ENCODE results near the gene LSAMP. TPM values are rescaled to one million over a fixed set of nuclear protein-coding genes. Genes with fewer than 3 reads are reported as not detected.

LSAMP gene
- polyA plus RNA-seq, 3 donors: not detected

DNA sequence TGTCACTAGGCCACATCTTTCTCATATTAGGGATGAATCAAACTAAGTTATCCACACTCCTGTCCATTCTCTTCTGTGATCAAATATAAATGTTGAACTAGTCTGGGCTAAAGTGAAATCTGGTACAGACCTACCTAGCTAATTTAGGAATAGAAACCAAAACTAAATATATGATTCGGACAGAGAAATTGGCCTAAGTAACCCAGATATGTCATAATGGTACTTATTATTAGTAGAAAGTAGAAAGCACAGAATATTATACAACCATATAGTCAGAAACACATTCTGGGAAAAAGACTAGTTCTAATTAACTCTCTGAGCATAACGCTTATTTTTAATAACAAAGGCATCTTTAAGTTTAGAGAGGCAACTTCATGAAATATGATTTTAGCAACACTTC, 389.0 kb downstream of the LSAMP start:
- Histone ChIP-seq H3K27ac (ENCODE audit: low read depth in 1 of 2, low read length in 2 of 2) (no peak overlapping the region), H3K36me3 (replicated peaks in 1 of 2; ENCODE audit: control insufficient read depth in 1 of 2, insufficient read depth in 2 of 2, low read length in 2 of 2) (no peaks in the 10 kb centered on the region), H3K9me3 (replicated peaks in 1 of 2; ENCODE audit: control insufficient read depth in 1 of 2, insufficient read depth in 1 of 2, low read length in 2 of 2) (no peaks in the 10 kb centered on the region), H3K9ac (ENCODE audit: insufficient read depth, low read length, poor library complexity, severe bottlenecking) (no peak overlapping the region), H3K4me2 (replicated peaks; ENCODE audit: extremely low read depth, low read length, poor library complexity, severe bottlenecking) (no peak overlapping the region), H3K27me3 (ENCODE audit: control insufficient read depth in 2 of 2, insufficient read depth in 2 of 2, low read length in 2 of 2) (no peaks in the 10 kb centered on the region), H3K79me2 (ENCODE audit: insufficient read depth, low read length) (no peaks in the 10 kb centered on the region), H3K4me3 (replicated peaks in 1 of 3; ENCODE audit: low read depth in 2 of 3, low read length in 3 of 3) (no peak overlapping the region), H2AFZ (ENCODE audit: insufficient read depth, low read depth, low read length, poor library complexity, severe bottlenecking) (no peak overlapping the region), H4K20me1 (ENCODE audit: insufficient read depth, low read length) (no peaks in the 10 kb centered on the region), H3K4me1 (ENCODE audit: control insufficient read depth in 1 of 2, insufficient read depth in 2 of 2, low read length in 2 of 2) (no peaks in the 10 kb centered on the region)
- peaks cover 0 to 4% (median 0%) of the 10 kb centered on the region in 7 donors for H3K9me3 Mint-ChIP-seq
- H3K4me1 Mint-ChIP-seq: no peaks in the 10 kb centered on the region
- no CpG with 5 or more reads among the region's 2 CpGs for WGBS (ENCODE audit: insufficient coverage)
- DNase-seq: no peak
- TF ChIP-seq, protein P1, sequence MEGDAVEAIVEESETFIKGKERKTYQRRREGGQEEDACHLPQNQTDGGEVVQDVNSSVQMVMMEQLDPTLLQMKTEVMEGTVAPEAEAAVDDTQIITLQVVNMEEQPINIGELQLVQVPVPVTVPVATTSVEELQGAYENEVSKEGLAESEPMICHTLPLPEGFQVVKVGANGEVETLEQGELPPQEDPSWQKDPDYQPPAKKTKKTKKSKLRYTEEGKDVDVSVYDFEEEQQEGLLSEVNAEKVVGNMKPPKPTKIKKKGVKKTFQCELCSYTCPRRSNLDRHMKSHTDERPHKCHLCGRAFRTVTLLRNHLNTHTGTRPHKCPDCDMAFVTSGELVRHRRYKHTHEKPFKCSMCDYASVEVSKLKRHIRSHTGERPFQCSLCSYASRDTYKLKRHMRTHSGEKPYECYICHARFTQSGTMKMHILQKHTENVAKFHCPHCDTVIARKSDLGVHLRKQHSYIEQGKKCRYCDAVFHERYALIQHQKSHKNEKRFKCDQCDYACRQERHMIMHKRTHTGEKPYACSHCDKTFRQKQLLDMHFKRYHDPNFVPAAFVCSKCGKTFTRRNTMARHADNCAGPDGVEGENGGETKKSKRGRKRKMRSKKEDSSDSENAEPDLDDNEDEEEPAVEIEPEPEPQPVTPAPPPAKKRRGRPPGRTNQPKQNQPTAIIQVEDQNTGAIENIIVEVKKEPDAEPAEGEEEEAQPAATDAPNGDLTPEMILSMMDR (IDR thresholded peaks at IDR 0.05): no peak
- H3K36me3 Mint-ChIP-seq: no peaks in the 10 kb centered on the region
- intact Hi-C loops (cut with micrococcal nuclease): no loop called here
- peaks cover 0 to 2% (median 1%) of the 10 kb centered on the region in 3 donors for H3K27me3 Mint-ChIP-seq (ENCODE audit: low read depth in 3 of 3)
- H3K4me3 Mint-ChIP-seq: no peak overlapping the region
- H3K27ac Mint-ChIP-seq: no peak overlapping the region

DNA sequence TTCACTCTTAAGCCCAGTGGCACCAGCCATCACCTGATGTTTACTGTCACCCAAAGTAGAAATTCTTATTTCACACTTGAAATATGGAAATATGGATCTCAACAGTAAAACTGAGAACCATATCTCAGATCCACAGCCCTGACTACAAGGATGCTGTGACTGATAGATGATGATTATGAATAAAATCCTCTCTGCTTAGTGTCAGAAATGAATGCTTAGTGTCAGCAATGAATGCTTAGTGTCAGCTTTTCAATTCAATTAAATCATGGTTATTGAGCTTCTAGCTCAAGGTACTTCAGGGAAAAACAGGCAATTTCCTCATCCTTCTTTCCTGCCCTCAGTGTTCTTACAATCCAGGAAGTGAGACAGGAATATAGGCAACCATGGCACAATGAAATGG, 392.3 kb downstream of the LSAMP start:
- Histone ChIP-seq H3K4me3 (replicated peaks in 1 of 3; ENCODE audit: low read depth in 2 of 3, low read length in 3 of 3) (no peak overlapping the region), H3K27me3 (ENCODE audit: control insufficient read depth in 2 of 2, insufficient read depth in 2 of 2, low read length in 2 of 2) (no peaks in the 10 kb centered on the region), H3K27ac (ENCODE audit: low read depth in 1 of 2, low read length in 2 of 2) (no peak overlapping the region), H3K36me3 (replicated peaks in 1 of 2; ENCODE audit: control insufficient read depth in 1 of 2, insufficient read depth in 2 of 2, low read length in 2 of 2) (no peaks in the 10 kb centered on the region), H3K4me1 (ENCODE audit: control insufficient read depth in 1 of 2, insufficient read depth in 2 of 2, low read length in 2 of 2) (no peaks in the 10 kb centered on the region), H3K9ac (ENCODE audit: insufficient read depth, low read length, poor library complexity, severe bottlenecking) (no peak overlapping the region), H4K20me1 (ENCODE audit: insufficient read depth, low read length) (no peaks in the 10 kb centered on the region), H3K9me3 (replicated peaks in 1 of 2; ENCODE audit: control insufficient read depth in 1 of 2, insufficient read depth in 1 of 2, low read length in 2 of 2) (no peaks in the 10 kb centered on the region), H3K4me2 (replicated peaks; ENCODE audit: extremely low read depth, low read length, poor library complexity, severe bottlenecking) (no peak overlapping the region), H2AFZ (ENCODE audit: insufficient read depth, low read depth, low read length, poor library complexity, severe bottlenecking) (no peak overlapping the region), H3K79me2 (ENCODE audit: insufficient read depth, low read length) (no peaks in the 10 kb centered on the region)
- intact Hi-C loops (cut with micrococcal nuclease): no loop called here
- DNase-seq: no peak
- Mint-ChIP-seq H3K27ac (no peak overlapping the region), H3K9me3 (peaks cover 0 to 2% (median 0%) of the 10 kb centered on the region in 7 donors), H3K4me1 (no peaks in the 10 kb centered on the region), H3K4me3 (no peak overlapping the region), H3K36me3 (no peaks in the 10 kb centered on the region), H3K27me3 (ENCODE audit: low read depth in 3 of 3) (peaks cover 1 to 3% (median 3%) of the 10 kb centered on the region in 3 donors)
- TF ChIP-seq, protein P1 (IDR thresholded peaks at IDR 0.05): no peak
